ENCODE measurements around the gene RASSF4. TPM values are rescaled to one million over a fixed set of nuclear protein-coding genes. Genes with fewer than 3 reads are reported as not detected.

The RASSF4 gene
- total RNA-seq, 2 experiments from 2014 or later = 0.50 to 1.2 TPM

DNA sequence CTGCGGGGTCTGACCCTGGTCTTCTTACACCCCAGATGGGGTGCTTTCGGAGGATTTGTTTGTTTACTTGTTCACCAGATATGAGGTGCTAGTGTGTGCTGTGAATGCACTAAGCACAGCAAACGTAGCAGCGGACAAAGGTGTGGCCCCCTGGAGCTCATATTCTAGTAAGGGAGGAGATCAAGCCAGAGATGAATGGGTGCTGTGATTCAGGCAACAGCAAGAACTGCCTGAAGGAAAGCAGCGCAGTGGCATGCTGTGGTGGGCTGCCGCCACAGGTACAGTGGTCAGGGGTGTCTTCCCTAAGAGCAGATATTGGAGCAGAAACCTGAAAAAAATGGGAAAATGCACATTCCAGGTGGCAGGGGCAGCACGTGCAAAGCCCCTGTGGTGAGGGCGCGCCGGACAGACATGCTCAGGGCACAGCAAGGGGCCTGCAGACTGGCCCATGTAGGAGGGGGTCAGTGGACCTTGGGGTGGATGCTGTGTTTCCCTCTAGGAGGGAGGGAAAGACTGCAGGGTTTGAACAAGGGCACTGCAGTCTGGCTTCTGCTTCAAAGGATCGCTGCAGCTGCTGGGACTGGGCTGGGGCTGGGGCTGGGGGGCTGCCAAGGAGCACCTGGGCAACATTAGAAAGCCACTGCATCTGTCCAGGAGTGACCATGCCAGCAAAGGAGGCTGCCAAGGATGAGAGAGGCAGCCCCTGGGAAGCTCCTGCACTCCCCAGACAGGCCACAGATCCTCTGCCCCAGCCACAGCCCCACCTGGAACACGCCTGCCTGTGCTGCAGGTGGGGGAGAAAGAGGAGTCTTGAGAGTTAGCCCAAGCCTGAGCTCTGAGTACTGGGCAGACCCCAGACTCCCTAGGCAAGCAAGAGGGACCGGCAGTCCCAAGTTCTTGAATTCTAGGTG is 19.9 kb downstream of the RASSF4 start:
- H3K36me3 Mint-ChIP-seq (ENCODE audit: low read depth) = no peaks in the 10 kb centered on the region
- no peak overlapping the region for H3K4me3 Mint-ChIP-seq
- no peaks in the 10 kb centered on the region for H3K27me3 Mint-ChIP-seq
- no peak overlapping the region for H3K27ac Mint-ChIP-seq
- H3K9me3 Mint-ChIP-seq = no peaks in the 10 kb centered on the region
- H3K4me1 Mint-ChIP-seq = peaks cover 17% of the 10 kb centered on the region
- DNase-seq = no peak
- ChIA-PET CTCF (interaction anchor here (1.1 to 1.3 kb wide), 3 partner anchors 11 to 48 kb away, joined by 3 read pairs; no protein-coding TSS in a partner anchor), POLR2A (no interaction called here)

DNA sequence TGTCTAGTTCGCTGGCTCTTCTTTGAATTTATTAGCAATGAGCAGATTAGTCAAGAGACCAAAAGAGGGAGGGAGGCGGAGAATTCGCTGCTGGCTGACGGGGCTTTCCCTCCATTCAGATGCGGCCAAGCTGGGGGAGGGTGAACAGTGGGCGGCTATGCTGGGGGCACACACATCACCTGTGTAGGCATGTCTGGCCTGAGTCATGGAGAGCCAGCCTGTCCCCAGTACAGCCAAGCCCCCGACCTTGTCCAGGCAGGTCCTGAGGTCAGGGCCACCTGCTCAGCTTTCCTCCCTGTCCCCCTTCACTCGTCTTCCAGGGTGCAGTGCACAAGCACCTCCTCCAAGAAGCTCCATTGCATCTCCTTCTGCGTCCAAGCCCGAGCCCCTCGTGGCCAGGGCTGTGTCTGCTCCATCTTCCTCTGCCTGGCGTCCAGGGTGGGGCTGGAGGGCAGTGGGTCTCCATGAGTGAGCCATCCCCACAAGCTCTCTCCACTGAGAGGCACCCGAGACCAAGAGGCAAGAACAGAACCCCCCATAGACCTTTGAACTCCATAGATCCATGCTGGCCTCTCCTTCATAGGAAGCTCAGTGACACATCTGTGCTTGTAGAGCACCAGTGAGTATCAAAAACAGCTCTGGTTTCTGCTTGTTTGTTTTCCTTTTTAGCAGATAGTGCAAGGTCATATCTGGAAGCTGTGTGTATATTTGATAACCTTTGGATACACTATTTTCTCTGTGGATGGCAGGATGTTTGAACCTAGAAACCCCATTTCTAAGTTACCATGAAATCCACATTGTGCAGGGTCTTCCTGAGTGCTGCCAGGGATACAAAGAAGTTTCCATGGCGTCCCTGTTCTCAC is 20.9 kb downstream of the RASSF4 start:
- ChIA-PET POLR2A (no interaction called here), CTCF (interaction anchor here (1.0 to 1.2 kb wide), 3 partner anchors 10 to 14 kb away, joined by 3 to 4 read pairs (median 3); no protein-coding TSS in a partner anchor)
- DNase-seq = no peak
- Mint-ChIP-seq H3K27me3 (no peaks in the 10 kb centered on the region), H3K4me1 (peaks cover 14% of the 10 kb centered on the region), H3K9me3 (no peaks in the 10 kb centered on the region), H3K36me3 (ENCODE audit: low read depth) (no peaks in the 10 kb centered on the region), H3K4me3 (no peak overlapping the region), H3K27ac (no peak overlapping the region)

- Mint-ChIP-seq H3K27me3 (no peaks in the 10 kb centered on the region), H3K4me3 (no peak overlapping the region), H3K4me1 (peaks cover 12% of the 10 kb centered on the region), H3K36me3 (ENCODE audit: low read depth) (no peaks in the 10 kb centered on the region), H3K27ac (no peak overlapping the region), H3K9me3 (no peaks in the 10 kb centered on the region)
- ChIA-PET CTCF (interaction anchor here (1.0 kb wide), 1 partner anchor 13 kb away, joined by 4 read pairs; no protein-coding TSS in a partner anchor), POLR2A (no interaction called here)
- no peak for DNase-seq
Measured at GRCh38 chr10:44981172-44982113, 21.8 kb downstream of the RASSF4 start.

- no peak overlapping the region for H3K4me3 Mint-ChIP-seq
- no peak overlapping the region for H3K27ac Mint-ChIP-seq
- H3K27me3 Mint-ChIP-seq = no peaks in the 10 kb centered on the region
- no peaks in the 10 kb centered on the region for H3K36me3 Mint-ChIP-seq (ENCODE audit: low read depth)
- peaks cover 13% of the 10 kb centered on the region for H3K4me1 Mint-ChIP-seq
- ChIA-PET CTCF (no interaction called here), POLR2A (no interaction called here)
- H3K9me3 Mint-ChIP-seq = no peaks in the 10 kb centered on the region
- DNase-seq = no peak
Measured at GRCh38 chr10:44982114-44982460, 22.5 kb downstream of the RASSF4 start.

GRCh38 chr10:44982496-44982895 is 22.9 kb downstream of the RASSF4 start:
- Mint-ChIP-seq H3K9me3 (no peaks in the 10 kb centered on the region), H3K4me3 (no peak overlapping the region), H3K4me1 (peaks cover 13% of the 10 kb centered on the region), H3K36me3 (ENCODE audit: low read depth) (no peaks in the 10 kb centered on the region), H3K27me3 (no peaks in the 10 kb centered on the region), H3K27ac (no peak overlapping the region)
- POLR2A ChIA-PET = no interaction called here
- CTCF ChIA-PET = no interaction called here
- DNase-seq = no peak

- Mint-ChIP-seq H3K27me3 (peaks cover under 1% of the 10 kb centered on the region), H3K4me1 (peaks cover 12% of the 10 kb centered on the region), H3K27ac (no peak overlapping the region), H3K9me3 (no peaks in the 10 kb centered on the region), H3K4me3 (no peak overlapping the region), H3K36me3 (ENCODE audit: low read depth) (no peaks in the 10 kb centered on the region)
- no peak for DNase-seq
- CTCF ChIA-PET = no interaction called here
- POLR2A ChIA-PET = no interaction called here
Measured at GRCh38 chr10:44983066-44983894, 23.7 kb downstream of the RASSF4 start.

DNA sequence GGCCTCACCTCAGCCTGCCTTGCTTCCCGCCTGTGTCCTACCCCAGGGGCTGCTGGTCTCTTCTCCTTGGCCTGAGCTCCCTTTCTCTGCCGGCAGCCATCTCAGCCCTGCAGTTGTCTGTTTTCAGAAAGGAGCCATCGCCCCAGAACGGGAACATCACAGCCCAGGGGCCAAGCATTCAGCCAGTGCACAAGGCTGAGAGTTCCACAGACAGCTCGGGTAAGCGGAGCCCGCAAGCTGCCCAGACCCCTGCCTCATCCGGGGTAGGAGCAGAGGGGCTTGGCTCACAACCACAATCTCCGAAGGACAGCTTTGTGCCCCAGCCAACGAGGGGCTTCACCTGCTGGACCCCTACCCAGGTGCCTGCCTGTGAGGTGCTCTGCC is 24.3 kb downstream of the RASSF4 start:
- H3K4me1 Mint-ChIP-seq = peaks cover 10% of the 10 kb centered on the region
- POLR2A ChIA-PET = no interaction called here
- no peaks in the 10 kb centered on the region for H3K36me3 Mint-ChIP-seq (ENCODE audit: low read depth)
- peaks cover 6% of the 10 kb centered on the region for H3K27me3 Mint-ChIP-seq
- no peaks in the 10 kb centered on the region for H3K9me3 Mint-ChIP-seq
- CTCF ChIA-PET = no interaction called here
- H3K27ac Mint-ChIP-seq = no peak overlapping the region
- no peak for DNase-seq
- H3K4me3 Mint-ChIP-seq = no peak overlapping the region

GRCh38 chr10:44984671-44985101 is 25.1 kb downstream of the RASSF4 start:
- Mint-ChIP-seq H3K27me3 (peaks cover 6% of the 10 kb centered on the region), H3K36me3 (ENCODE audit: low read depth) (no peaks in the 10 kb centered on the region), H3K4me1 (peaks cover 10% of the 10 kb centered on the region), H3K4me3 (no peak overlapping the region), H3K9me3 (no peaks in the 10 kb centered on the region), H3K27ac (no peak overlapping the region)
- ChIA-PET POLR2A (no interaction called here), CTCF (no interaction called here)
- no peak for DNase-seq

DNA sequence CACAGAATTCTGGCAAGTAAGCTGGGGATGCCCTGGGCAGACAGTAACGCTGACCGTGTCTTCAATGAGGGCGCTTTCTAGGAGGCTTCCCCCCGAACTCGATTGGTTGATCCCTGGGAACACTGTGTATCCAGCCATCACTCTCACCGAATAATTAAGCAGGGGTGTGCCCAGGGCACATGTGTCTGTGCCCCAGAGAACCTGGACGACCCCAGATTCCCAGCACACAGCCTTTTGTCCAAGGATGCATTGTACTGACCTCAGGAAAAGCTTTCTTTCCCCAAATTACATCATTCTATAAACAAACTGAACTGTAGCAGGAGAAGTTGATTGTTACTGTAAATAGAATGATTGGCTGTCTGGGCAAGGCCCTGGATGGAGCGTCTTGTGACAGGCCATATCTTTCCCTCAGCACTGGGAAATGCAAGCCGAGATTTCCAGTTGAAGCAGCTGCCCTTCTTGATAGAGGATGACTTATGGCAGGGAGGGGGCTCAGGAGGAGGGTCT is 25.6 kb downstream of the RASSF4 start:
- H3K9me3 Mint-ChIP-seq = no peaks in the 10 kb centered on the region
- peaks cover 10% of the 10 kb centered on the region for H3K4me1 Mint-ChIP-seq
- CTCF ChIA-PET = no interaction called here
- no peak overlapping the region for H3K4me3 Mint-ChIP-seq
- no peak overlapping the region for H3K27ac Mint-ChIP-seq
- DNase-seq = no peak
- no peaks in the 10 kb centered on the region for H3K36me3 Mint-ChIP-seq (ENCODE audit: low read depth)
- H3K27me3 Mint-ChIP-seq = peaks cover 6% of the 10 kb centered on the region
- POLR2A ChIA-PET = no interaction called here

- no peaks in the 10 kb centered on the region for H3K9me3 Mint-ChIP-seq
- POLR2A ChIA-PET = no interaction called here
- H3K4me3 Mint-ChIP-seq = no peak overlapping the region
- DNase-seq = no peak
- H3K36me3 Mint-ChIP-seq (ENCODE audit: low read depth) = no peaks in the 10 kb centered on the region
- CTCF ChIA-PET = no interaction called here
- H3K27me3 Mint-ChIP-seq = peaks cover 6% of the 10 kb centered on the region
- peaks cover 3% of the 10 kb centered on the region for H3K4me1 Mint-ChIP-seq
- H3K27ac Mint-ChIP-seq = no peak overlapping the region
Measured at GRCh38 chr10:44986179-44986578, 26.6 kb downstream of the RASSF4 start.

GRCh38 chr10:44986670-44987069 is 27.1 kb downstream of the RASSF4 start:
- POLR2A ChIA-PET = no interaction called here
- CTCF ChIA-PET = interaction anchor here (0.7 kb wide), 1 partner anchor 11 kb away, joined by 4 read pairs; no protein-coding TSS in a partner anchor

More at GRCh38 chr10:44986670-44987069, 27.1 kb downstream of the RASSF4 start:
- Mint-ChIP-seq H3K27me3 (peaks cover 6% of the 10 kb centered on the region), H3K9me3 (no peaks in the 10 kb centered on the region), H3K4me3 (no peak overlapping the region), H3K36me3 (ENCODE audit: low read depth) (no peaks in the 10 kb centered on the region), H3K4me1 (peaks cover 2% of the 10 kb centered on the region), H3K27ac (no peak overlapping the region)
- no peak for DNase-seq

Measured in activated CD4-positive, alpha-beta memory T cell treated with anti-CD3 and anti-CD28 coated beads, Interleukin-2, amount 10 ng/mL, durations not matched to agents 7 days and 5 days (primary cell).